Cerebellar cortex (tissue), 1 donor: ENCODE data around the gene FHIT.

Source experiments
- DNase-seq: peaks from one replicate; pipeline ENCODE4 v3.0.0-alpha.2; 2015; ENCODE audit warnings: low spot score

Gene FHIT

DNA sequence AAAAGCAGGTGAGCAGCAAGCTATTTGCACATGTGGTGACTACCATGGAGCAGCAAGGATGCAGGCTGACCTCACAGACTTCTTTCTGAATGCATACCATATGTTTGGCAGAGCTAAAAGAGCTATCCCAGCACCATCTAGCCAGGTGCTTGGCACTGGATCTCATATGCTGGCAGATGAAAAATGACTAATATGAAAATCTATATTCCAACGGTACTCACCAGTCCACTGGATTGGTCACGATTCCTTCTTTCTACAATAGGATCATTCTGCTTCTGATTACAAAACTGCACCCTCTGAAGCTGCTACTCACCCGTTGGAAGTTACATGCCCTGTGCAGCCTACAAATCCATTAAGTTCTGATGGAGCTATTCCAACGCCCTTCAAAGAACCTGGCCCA is 1487.1 kb downstream of the FHIT start:
- no peak for DNase-seq

DNA sequence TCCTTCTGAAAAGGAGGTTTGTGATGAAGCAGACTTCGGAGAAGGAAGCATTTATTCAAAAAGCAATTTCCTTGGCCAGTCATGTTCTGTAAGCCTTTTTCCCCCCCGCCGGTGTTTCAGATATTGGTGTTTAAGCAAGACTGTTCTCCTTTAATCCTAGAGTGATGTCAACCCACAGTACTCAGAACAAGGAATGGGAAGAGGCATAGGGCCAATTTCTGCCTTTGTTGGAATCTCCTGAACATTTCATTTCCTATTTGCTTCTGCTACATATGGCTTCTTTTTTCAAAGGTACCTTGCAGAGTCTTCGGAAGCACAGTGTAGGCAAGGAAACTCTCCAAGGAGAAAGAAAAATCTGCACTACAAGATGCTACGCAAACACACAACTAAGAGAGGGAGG is 1488.3 kb downstream of the FHIT start:
- no peak for DNase-seq

DNA sequence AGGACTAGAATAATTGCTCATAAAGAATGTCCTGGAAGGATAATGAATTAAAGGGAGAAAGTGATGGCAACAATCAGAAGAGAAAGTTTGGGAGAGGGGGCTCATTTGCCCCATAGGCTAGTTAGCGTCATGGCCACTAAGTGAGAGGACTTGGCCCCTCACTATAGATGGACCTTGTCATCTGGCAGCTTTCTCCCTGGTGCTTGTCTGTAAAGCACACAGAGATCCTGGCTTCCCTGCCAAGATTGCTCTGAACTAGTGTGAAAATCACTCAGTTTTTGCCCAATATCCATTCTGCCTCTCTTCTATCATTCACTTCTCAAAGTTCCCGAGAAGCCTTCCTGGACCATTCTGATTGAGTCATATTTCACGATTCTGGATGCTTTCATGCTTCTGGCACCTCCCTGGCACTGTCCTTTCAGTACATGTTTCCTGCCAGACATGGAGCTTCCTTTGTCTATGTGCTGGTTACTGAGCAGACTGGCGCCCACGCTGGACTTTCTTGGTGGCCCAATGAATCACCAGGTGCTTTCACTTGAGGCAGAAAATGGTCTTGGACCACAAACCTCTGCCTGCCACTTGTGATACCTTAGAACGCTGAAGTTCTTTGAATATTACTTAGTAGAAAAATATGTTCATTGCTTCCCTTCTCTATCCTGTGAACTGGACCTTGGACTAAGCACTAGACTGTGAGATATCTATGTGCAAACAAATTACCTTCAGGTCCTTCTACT is 1491.8 kb downstream of the FHIT start:
- peak; percentile 16 for DNase-seq

DNA sequence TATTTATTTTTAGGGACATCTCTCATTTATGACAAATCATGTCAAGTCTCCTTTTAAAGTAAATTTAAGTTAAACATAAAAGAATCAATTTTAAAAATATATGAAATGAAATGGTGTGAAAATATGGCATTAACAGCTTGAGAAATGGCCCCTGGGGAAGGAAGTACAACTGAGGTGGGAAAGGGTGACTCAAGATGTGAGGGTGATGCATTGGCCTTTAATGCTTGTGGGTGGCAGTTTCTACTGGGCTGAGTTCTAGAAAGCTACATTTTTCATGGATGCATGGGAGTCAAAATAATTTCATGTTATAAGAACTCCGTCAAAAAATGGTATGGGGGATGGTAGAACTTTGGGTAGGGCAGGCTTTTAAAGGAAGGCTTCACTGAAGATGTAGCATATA is 1492.6 kb downstream of the FHIT start:
- DNase-seq, result no peak

DNA sequence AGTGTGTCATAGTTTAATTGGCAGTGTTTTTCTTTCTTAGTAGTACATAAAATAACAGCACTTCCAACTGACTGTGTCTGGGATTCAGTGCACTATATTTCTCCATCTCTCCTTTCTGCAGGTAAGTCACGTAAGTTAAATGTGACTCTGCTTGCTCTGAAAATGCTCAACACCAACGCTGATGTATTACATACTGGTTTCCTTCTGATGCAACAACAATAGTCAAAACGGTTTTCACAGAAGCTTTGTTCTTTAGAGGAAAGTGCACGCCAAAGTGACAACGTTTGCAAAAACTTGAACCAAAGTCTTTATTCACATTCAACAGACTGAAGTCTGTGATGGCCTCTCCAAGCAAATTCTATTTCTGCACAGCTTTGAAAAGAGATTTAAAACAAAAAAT is 1494.3 kb downstream of the FHIT start:
- DNase-seq, result no peak

DNA sequence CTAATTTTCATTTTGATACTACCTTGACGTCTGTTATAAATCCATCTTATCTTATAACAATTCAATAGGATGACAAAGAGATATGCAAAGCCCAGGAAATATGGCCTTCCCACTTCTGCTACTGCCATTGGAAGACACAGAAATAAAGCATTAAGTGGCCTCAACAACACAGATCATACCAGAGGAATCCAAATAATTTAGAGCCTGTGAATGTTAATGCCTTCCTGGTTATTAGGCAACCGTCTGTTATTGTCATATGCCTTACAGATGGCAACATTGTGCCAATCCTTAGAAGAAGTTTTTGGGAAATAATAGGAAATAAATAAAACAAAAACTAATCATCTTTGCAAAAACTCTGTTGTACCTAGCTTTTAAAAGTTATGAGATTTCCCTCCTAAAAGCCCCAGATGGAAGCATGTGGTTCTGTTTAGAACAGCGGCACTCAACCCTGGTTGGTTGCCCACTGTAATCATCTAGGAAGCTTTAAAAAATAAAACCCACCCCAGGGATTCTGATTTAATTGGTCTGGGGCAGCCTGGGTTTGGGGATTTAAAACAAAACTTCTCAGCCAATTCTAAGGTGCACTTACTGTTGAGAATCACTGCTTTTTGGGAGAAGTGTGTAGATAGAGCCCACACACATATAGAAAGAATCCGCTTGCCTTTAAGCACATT is 1496.7 kb downstream of the FHIT start:
- DNase-seq, result no peak

DNA sequence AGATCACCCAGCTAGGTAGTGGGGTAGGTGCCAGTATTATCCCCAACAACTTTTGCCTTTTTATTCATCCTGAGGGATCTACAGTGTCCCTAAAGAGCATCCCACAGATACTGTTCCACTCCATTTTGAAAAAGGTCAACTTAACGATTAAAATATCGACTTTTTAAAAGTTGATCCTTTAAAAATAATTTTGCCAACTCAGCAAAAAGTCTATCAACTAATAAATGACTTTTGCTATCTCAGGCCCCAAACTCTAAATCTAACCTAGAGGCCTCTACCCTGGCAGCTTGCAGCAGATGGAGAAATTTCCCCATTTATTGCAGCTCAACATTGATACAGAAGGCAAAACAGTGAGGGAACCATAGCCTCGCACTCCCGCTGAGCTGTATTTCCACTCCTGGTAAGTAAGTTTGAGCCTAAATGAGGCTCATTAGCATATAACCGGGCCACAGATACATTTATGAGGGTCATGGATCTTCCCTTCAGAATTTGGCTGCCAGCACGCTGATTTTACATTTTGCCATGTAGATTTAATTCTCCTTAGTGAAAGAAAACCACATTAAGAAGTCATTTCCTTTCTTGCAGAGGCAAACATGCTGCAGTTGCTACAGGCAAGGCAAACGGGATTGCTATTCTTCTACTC is 1497.3 kb downstream of the FHIT start:
- DNase-seq, result no peak

DNA sequence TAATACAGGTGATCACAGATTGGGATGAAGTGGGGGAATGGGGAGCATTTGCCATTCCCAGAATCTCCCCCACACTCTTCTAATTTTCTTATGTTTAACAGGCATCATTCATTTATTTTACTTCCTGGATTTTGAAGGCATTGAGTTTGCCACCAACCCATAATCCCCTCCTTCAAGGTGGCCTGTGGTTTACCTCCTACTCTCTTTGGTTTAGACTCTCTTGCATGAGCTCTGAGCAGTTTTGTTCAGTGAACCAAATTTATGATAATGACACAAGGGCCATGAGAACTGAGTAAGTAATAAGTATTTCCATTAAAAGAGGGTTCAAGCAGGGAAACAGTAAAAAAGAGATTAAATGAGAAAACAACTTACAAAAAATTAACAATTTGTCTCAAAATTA is 1498.3 kb downstream of the FHIT start:
- no peak for DNase-seq

DNA sequence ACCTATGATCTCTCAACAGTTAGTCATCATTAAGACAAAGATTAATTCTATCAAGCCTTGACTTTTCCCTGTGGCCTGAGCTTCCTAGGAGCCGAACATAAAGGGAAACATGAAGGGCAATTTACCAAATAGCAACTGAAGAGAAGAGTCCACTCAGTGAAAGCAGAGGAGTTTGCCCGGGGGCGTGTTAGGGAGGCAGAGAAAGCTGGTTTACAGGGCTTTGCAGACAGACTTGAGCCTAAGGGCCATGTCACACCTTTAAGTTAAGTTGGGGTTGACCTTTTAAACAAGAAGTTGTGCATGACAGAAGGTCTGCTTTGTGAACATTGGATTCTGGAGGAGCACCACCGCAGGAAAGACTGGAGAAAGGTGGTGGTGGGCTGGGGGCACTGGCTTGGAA is 1499.6 kb downstream of the FHIT start:
- no peak for DNase-seq

DNA sequence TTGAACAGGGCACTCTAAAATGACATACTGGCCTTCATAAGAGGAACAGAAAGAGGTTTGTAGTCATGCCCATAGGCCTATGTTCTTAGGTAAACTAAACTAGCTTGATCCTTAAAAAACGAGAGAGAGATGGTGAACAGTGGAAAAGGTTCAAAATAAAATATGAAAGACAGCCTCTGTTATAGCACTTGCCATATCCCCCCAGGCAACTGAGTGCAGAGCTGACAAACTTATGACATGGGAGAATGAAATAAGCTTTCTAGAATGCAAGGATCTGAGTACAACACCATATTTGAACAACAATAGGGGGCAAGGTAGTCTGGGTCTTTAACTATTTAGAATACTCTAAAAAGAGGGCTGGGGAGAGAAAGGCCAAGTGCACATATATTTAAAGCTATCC is 1500.9 kb downstream of the FHIT start:
- no peak for DNase-seq

DNA sequence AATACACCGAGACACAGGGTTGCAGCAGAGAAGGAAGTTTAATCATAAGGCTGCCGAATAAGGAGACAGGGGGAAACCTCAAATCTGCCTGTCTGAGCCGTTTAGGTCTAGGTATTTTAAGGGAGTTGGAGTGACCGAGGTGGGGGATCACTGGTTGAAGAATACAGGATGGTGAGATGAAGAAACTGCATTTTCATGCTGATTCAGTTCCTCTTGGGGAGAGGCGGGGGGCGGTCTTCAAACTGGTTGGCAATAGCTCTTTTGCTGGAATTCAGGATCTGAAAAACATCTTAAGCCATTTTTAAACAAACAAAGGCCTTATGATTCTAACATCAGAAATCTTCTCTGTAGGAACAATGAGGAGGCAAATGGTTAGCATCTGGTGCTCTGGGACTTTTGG is 1502.0 kb downstream of the FHIT start:
- no peak for DNase-seq

DNA sequence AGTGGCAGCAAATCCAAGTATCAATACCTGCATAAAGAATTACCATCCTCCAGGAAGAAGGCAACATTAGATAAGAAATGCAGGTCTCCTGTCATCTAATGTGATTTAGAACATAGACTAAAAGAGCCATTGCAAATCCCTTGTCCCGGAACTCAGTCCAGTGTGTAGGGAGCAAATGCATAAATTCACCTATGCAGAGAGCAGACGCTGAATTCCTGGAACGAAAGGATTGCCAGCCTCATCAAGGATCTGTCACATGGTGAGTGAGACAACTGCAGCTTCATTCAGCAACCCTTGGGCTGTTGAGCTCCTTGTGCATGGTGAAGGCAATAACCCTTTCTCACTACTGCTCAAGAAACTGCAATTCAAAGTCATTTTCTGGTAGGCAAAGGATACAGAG is 1504.7 kb downstream of the FHIT start:
- DNase-seq, result no peak

DNA sequence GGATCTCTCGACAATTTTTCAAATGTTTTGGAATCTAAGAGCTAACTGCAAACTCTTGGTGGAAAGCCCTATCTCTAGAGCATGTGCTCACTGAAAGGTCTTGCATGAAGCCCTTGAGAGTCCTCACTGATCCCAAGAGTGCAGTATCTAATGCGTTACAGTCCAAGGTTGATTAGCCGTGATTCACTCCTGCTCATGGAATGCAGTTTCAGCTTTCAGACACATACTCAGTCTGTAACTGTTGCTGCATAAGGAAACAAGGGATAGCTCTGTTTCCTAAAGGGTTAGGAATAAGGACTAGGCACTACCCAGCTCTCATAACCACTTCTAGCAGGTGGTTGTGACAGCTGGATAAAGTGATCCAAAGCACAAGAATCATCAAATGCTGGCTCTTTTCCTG is 1514.0 kb downstream of the FHIT start:
- no peak for DNase-seq

DNA sequence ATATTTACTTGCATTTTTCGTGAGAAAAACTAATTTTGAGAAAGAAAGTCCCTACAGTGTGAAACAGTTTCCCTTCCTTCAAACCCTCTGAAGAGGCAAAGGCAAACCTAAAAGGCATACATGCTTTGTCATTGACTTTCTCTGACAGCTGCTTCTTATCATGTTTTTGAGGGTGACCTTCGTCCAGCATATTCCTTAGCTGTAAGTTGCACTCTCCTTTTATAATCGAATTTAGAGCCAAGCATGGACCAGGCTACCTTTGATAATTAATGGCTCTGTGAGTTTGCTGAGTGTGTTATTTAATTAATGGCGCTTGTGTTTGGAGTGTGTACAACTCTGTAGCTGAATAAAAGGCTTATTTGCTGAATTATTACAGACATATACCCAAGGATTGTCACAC is 1517.2 kb downstream of the FHIT start:
- DNase-seq, result no peak

DNA sequence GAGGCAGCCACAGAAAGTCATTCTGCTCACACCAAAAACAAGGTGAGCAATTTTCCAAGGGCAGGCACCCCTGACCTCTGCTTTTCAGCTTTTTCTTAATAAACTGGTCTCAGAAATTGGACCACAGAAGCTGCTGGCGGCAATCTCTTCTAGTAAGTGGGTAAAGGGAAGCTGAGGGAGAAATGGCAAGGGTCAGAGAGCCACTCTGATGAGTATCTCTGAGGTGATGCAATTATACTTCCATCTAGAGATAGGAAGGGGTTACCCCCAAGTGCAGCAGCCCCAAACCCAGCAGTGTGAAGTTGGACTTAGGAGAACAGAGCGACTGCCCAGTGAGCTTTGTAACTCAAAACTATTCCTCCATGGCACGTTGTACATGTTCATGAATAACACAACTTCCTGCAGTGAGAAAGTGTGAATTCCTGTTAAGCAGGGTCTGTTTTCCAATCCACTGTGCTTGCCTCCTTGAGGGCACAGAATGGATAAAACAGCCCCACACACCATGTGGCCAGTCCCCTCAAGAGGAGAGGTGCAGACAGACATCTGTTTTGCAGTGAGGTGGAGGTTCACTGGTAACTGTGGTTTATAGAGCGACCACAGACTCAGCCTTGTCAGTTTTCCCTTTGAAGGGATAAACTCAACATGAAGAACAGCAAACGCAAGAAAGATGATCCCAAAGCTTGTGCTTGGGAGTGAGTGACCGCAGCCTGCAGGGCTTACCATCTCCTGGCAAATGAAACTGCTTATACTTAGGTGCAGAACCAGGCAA is 1518.0 kb downstream of the FHIT start:
- no peak for DNase-seq

DNA sequence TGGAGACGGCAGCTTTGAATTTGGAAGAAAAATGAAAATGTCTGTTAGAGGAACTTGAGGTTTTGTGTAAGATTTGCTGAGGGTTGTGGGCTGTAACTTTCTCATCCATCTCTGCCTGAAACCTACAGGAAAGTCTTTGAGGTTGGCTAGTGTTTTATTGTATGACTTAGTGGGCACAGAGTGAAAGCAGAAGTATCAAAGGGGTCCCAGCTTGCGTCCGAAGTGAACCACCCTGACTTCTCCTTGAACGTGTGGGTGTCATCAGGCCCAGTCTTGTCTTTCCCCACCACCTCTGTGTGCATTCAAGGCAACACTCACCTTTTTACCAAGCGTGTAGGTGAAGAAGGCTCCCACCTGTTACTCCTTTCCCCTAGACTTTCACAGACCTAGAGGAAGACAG is 1519.3 kb downstream of the FHIT start:
- no peak for DNase-seq

DNA sequence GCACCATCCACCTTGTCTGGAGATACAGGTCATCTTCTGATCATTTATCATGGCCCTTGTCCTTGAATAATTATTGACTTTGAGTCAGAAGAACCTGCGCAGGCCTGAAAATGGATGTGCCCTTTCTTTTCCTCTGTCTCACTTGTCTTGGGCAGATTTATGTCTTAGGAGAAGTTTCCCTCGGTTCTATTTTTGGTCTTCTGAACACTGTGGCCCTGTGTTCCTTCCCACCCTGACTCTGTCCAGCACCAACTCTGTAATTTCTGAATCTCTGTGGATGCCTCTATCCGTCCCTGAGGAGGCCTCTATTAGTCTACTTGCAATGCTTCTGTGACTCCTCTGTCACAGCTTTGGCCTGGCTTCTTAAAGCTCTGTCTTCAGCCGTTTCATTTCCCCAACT is 1520.7 kb downstream of the FHIT start:
- DNase-seq, result no peak

DNA sequence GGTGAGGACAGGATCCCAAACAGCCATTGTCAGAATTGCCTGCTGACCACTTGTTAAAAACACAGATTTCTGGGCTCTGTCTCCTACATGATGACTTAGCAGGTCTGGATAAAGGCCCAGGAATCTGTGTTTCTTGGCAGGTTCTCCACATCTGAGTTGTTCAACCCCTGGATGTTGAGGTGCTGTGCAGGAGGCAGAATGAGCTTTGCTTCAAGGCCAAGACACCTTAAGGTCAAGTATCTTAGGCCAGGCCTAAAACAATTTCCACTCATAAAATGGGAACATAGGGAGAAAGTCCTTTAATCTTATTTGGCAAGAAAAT is 1522.7 kb downstream of the FHIT start:
- DNase-seq, result no peak

DNA sequence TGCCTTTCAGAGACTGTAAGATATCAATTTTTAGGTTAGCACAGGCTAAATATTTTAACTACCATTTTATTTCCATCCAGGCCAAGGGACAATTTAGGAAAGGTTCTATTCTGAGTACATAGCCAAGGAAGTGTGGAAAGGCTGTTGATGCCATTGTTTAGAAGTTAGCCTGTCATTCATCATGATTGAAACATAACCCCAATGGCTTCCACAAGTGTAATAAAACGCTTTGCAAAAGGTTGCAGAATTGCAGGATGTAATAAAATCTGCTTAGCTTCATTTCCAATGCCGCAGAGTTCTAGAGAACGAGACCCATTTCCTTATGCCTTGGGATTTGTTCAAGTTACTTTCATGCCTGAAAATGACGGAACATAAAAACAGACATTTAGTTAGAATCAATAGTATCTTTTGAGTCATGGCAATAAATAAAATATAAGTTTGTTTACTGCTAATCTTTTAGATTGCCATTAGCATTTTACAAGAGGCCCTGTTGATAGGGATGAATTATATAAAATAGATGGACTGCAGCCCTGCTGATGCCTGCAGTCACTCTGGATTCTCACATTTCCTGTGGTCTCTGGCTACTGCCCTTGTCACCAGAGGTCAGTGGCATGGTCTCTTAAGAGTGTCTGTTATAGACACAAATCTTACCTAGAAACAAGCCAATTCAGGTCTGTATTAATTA is 1523.2 kb downstream of the FHIT start:
- no peak for DNase-seq

DNA sequence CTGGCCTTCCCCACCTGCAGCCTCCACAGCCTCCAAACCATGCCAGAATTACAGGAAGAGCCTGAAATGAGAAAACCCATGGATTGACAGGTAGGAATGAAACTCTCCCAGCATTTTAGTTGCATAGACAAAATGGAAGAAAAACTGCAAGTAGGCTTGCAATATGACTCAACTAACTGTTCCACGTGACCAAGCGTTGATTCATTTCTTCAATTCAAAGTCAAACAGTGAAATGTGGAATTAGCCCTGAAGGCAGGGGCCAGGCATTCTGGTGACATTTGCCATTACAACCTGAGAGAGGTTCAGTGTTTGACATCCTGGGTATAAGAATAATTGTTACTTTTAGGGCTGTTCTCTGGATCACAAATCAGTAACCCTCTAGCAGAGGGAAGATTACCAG is 1525.0 kb downstream of the FHIT start:
- no peak for DNase-seq

DNA sequence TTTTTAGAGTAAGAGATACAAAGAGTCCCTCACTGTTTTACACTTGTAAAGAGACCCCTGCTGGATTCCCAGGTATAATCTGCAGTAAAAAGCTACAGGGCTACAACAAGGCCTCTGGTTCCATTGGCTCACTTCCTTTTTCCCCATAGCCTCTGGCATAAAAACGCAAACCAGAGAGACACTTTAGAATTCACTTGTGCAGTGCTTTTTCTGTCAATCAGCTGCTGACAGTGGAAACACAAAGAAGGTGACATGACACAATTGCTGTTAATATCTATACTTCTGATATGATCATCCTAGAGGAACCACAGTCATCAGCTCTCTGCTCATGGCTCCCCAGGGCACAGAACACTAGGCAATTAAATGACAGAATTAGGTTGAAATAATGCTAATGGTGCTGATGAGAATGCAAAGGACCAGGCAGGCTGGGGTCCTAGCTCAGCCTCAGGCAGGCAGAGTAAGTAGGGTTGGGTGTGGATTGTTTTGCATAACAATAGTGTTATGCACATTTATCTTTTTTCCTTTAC is 1533.5 kb downstream of the FHIT start:
- DNase-seq, result no peak

DNA sequence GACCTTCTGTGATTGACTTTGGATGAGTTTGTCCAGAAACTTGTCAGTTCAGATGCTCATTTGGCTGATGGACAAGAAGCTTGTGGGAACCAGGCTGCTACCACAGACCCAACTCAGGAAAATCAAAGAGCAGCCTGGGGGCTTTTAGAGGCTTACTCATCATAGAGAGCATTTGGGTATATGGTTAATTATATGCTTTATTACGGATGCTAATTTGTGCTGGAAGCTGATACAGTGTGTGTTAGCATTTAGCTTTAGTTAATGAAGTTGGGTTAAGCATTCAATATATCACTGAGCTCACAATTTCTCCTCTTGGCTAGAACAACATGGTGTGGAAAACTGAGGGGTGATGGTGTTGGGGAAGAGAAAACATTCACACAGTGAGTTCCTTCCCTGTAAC is 1537.2 kb downstream of the FHIT start:
- DNase-seq, result no peak
